Panc1 (cell line): Measurements from ENCODE around the gene NID2.

Experiments
- CTCF ChIP-seq: fragments of 450-650 bp; IDR thresholded peaks from 2 replicates; pipeline ENCODE4 v1.5.1; 2017; ENCODE audit warnings: mild to moderate bottlenecking
- POLR2AphosphoS5 ChIP-seq: IDR thresholded peaks from 2 replicates; pipeline ENCODE4 v1.6.1; 2012; ENCODE audit warnings: mild to moderate bottlenecking, low read depth, low read length, moderate library complexity
- SIN3A ChIP-seq: IDR thresholded peaks from 2 replicates; pipeline ENCODE4 v1.6.1; 2012; ENCODE audit warnings: low read depth, mild to moderate bottlenecking, low read length, moderate library complexity, borderline replicate concordance; ENCODE audit not compliant: insufficient read depth
- TCF7L2 ChIP-seq: IDR thresholded peaks from 2 replicates; pipeline ENCODE4 v1.6.1; 2011; ENCODE audit warnings: mild to moderate bottlenecking, low read depth, low read length, inconsistent platforms
- TF ChIP-seq, protein P1 (sequence below), 2 experiments: IDR thresholded peaks; 2 replicates each; pipeline ENCODE4 v1.6.1; 2011 to 2012; ENCODE audit warnings: low read depth in 2 of 2, control low read depth in 1 of 2, low read length in 1 of 2, mild to moderate bottlenecking in 1 of 2, moderate library complexity in 1 of 2; ENCODE audit not compliant: insufficient read depth in 1 of 2

GRCh38 chr14:52021957-52022600, 46.8 kb downstream of the NID2 start:
- no peak for TF ChIP-seq CTCF
- TF ChIP-seq, protein P1, sequence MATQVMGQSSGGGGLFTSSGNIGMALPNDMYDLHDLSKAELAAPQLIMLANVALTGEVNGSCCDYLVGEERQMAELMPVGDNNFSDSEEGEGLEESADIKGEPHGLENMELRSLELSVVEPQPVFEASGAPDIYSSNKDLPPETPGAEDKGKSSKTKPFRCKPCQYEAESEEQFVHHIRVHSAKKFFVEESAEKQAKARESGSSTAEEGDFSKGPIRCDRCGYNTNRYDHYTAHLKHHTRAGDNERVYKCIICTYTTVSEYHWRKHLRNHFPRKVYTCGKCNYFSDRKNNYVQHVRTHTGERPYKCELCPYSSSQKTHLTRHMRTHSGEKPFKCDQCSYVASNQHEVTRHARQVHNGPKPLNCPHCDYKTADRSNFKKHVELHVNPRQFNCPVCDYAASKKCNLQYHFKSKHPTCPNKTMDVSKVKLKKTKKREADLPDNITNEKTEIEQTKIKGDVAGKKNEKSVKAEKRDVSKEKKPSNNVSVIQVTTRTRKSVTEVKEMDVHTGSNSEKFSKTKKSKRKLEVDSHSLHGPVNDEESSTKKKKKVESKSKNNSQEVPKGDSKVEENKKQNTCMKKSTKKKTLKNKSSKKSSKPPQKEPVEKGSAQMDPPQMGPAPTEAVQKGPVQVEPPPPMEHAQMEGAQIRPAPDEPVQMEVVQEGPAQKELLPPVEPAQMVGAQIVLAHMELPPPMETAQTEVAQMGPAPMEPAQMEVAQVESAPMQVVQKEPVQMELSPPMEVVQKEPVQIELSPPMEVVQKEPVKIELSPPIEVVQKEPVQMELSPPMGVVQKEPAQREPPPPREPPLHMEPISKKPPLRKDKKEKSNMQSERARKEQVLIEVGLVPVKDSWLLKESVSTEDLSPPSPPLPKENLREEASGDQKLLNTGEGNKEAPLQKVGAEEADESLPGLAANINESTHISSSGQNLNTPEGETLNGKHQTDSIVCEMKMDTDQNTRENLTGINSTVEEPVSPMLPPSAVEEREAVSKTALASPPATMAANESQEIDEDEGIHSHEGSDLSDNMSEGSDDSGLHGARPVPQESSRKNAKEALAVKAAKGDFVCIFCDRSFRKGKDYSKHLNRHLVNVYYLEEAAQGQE (IDR thresholded peaks at IDR 0.05; ENCODE audit: insufficient read depth in 1 of 2, low read depth in 2 of 2, low read length in 1 of 2), result no peak
- TF ChIP-seq SIN3A, result no peak
- no peak for TF ChIP-seq POLR2AphosphoS5
- TF ChIP-seq TCF7L2, result no peak
